ENCODE results near the gene PALM2AKAP2.

- TF ChIP-seq CTCF (IDR thresholded peaks at IDR 0.05 in 4 of 5, conservative IDR thresholded peaks at IDR 0.05 in 1 of 5), result no peak
- no peak for TF ChIP-seq POLR2A (IDR thresholded peaks at IDR 0.05)
Measured at GRCh38 chr9:109765278-109765677, 14.7 kb upstream of the PALM2AKAP2 start.

Data from gastrocnemius medialis (tissue), 4 donors.